K562 (cell line): ENCODE results near the gene MAP3K12. TPM values are rescaled to one million over a fixed set of nuclear protein-coding genes. Genes with fewer than 3 reads are reported as not detected.

ENCODE experiments used
- E4F1 ChIP-seq: fragments of 250-450 bp; sonication (Bioruptor Pico); IDR thresholded peaks from 2 replicates; pipeline ENCODE4 v1.5.0; 2021; ENCODE audit warnings: mild to moderate bottlenecking, borderline replicate concordance
- ELF1 ChIP-seq: fragments of 200-800 bp; sonication (Bioruptor generic); IDR thresholded peaks from 2 replicates; pipeline ENCODE4 v1.6.1; 2016; ENCODE audit warnings: missing genetic modification characterization, missing compliant biosample characterization
- ELF4 ChIP-seq: fragments of 450-650 bp; formaldehyde crosslinking; IDR thresholded peaks from 2 replicates; pipeline ENCODE4 v1.4.0; 2022; ENCODE audit warnings: missing genetic modification characterization
- ESRRA ChIP-seq: fragments of 450-650 bp; IDR thresholded peaks from 2 replicates; pipeline ENCODE4 v1.6.1; 2014; ENCODE audit warnings: low read depth, mild to moderate bottlenecking, moderate library complexity, borderline replicate concordance
- ETV5 ChIP-seq: sonication (generic); formaldehyde crosslinking; IDR thresholded peaks from 2 replicates; pipeline ENCODE4 v1.4.0; 2020; ENCODE audit warnings: low read depth, mild to moderate bottlenecking, missing genetic modification reagents
- IRF2 ChIP-seq: sonication (generic); formaldehyde crosslinking; IDR thresholded peaks from 2 replicates; pipeline ENCODE4 v1.8.1; 2022; ENCODE audit warnings: mild to moderate bottlenecking, missing genetic modification reagents
- KLF16 ChIP-seq: IDR thresholded peaks from 2 replicates; pipeline ENCODE4 v1.6.1; 2016; ENCODE audit warnings: antibody characterized with exemption
- MAX ChIP-seq: sonication (generic); formaldehyde crosslinking; IDR thresholded peaks from 2 replicates; pipeline ENCODE4 v1.9.0; 2022; ENCODE audit warnings: mild to moderate bottlenecking, missing genetic modification reagents
- POLR2A ChIP-seq: fragments of 450-650 bp; conservative IDR thresholded peaks from 2 replicates; pipeline ENCODE4 v1.6.1; 2016
- PPARD ChIP-seq: fragments of 250-450 bp; sonication (Bioruptor Pico); IDR thresholded peaks from 2 replicates; pipeline ENCODE4 v1.8.0; 2022; ENCODE audit warnings: inconsistent platforms, mild to moderate bottlenecking, moderate library complexity
- RAD51 ChIP-seq: fragments of 450-650 bp; IDR thresholded peaks from 2 replicates; pipeline ENCODE4 v1.7.1; 2016; ENCODE audit warnings: low read depth, mild to moderate bottlenecking, borderline replicate concordance
- SNRNP70 ChIP-seq: fragments of 200-400 bp; formaldehyde crosslinking; optimal IDR thresholded peaks from 2 replicates; pipeline ENCODE3; 2017; ENCODE audit warnings: low read depth, low read length
- ZBED1 ChIP-seq: IDR thresholded peaks from 2 replicates; pipeline ENCODE4 v1.6.1; 2014
- ZBTB34 ChIP-seq: fragments of 250-450 bp; sonication (Bioruptor Pico); IDR thresholded peaks from 2 replicates; pipeline ENCODE4 v1.8.0; 2021; ENCODE audit warnings: mild to moderate bottlenecking, moderate library complexity
- ZFP1 ChIP-seq: fragments of 450-650 bp; formaldehyde crosslinking; IDR thresholded peaks from 2 replicates; pipeline ENCODE4 v1.4.0; 2020; ENCODE audit warnings: mild to moderate bottlenecking, mixed read lengths
- ZNF174 ChIP-seq: fragments of 250-450 bp; sonication (Bioruptor Pico); IDR thresholded peaks from 2 replicates; pipeline ENCODE4 v1.4.0; 2020; ENCODE audit warnings: mild to moderate bottlenecking
- ZNF263 ChIP-seq: sonication (generic); formaldehyde crosslinking; IDR thresholded peaks from 2 replicates; pipeline ENCODE4 v1.8.0; 2022; ENCODE audit warnings: mild to moderate bottlenecking, missing genetic modification reagents, borderline replicate concordance
- ZNF584 ChIP-seq: fragments of 200-800 bp; sonication (Bioruptor generic); IDR thresholded peaks from 2 replicates; pipeline ENCODE4 v1.6.1; 2016; ENCODE audit warnings: low read depth, mild to moderate bottlenecking, missing genetic modification characterization, missing compliant biosample characterization
- ZNF717 ChIP-seq: fragments of 250-450 bp; sonication (Bioruptor Pico); IDR thresholded peaks from 2 replicates; pipeline ENCODE4 v1.5.0; 2021
- polyA plus RNA-seq, 8 experiments: library from polyadenylated mRNA; depleted of rRNA in 4 of 8; stranded (reverse) in 5 of 8; unstranded in 3 of 8; fragments of >200 nt; fragmentation: Nextera tagmentation in 2 of 8; fragmentation: Illumina TruSeq in 1 of 8; extraction: Ambion mirVana in 2 of 8; extraction: Trizol in 1 of 8; gene quantifications; 2 replicates each; pipeline versions ENCODE4 v1.2.1 to v1.2.3, GENCODE V29; 2011 to 2014; ENCODE audit warnings: inconsistent platforms in 1 of 8, missing spikeins in 1 of 8
- total RNA-seq, 7 experiments: library from RNA; depleted of rRNA in 6 of 7; stranded (reverse); fragments of >200 nt in 6 of 7; fragmentation: Illumina TruSeq in 2 of 7; extraction: Trizol in 2 of 7; gene quantifications; 2 replicates each; pipeline versions ENCODE4 v1.2.1 to v1.2.3, GENCODE V29; 2011 to 2021; ENCODE audit warnings: low replicate concordance in 1 of 7
- TF ChIP-seq, protein P1 (sequence below), 2 experiments: fragments of 450-650 bp in 1 of 2; IDR thresholded peaks; 2 replicates each; pipeline ENCODE4 v1.6.1; 2011 to 2017; ENCODE audit warnings: low read depth in 2 of 2, antibody characterized with exemption in 1 of 2, borderline replicate concordance in 1 of 2, low read length in 1 of 2, mild to moderate bottlenecking in 1 of 2, mixed read lengths in 1 of 2; ENCODE audit not compliant: control insufficient read depth in 1 of 2

MAP3K12 gene
- total and polyA plus RNA-seq, 9 of the 15 experiments (the other 6 are each of a cell fraction or from before 2014, with no cell fraction given), result 0.10 to 2.4 (median 1.6) TPM

DNA sequence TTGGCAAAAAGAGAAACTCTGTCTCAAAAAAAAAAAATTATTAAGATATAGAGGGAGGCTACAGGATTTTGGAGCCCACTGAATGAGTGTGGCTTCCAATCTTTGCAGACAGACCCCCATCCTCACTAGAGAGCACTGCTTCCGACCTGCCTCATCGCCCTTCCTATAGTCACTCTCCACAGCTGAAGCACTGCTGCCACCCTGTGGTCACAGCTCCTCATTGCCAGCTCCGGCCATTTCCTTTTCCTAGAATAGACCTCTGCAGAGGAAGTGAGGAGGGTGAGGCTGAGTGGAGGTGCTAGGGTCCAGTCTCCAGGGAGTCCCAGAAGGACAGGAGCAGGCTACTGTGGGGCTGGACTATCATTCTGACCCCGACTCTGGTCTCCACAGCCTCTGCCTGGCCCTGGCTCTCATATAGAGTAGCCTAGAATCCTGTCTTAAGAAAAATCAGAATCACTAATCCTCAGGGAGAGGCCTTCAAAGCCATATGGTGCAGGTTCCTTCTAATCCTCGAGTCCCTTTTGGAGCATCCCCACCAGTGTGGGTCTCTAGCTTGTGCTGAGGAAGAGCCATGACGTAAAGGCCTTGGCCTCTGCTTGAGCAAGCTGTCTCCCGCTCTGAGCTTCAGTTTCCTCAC lies 9.4 kb upstream of the MAP3K12 start (continued):
- TF ChIP-seq, protein P1, sequence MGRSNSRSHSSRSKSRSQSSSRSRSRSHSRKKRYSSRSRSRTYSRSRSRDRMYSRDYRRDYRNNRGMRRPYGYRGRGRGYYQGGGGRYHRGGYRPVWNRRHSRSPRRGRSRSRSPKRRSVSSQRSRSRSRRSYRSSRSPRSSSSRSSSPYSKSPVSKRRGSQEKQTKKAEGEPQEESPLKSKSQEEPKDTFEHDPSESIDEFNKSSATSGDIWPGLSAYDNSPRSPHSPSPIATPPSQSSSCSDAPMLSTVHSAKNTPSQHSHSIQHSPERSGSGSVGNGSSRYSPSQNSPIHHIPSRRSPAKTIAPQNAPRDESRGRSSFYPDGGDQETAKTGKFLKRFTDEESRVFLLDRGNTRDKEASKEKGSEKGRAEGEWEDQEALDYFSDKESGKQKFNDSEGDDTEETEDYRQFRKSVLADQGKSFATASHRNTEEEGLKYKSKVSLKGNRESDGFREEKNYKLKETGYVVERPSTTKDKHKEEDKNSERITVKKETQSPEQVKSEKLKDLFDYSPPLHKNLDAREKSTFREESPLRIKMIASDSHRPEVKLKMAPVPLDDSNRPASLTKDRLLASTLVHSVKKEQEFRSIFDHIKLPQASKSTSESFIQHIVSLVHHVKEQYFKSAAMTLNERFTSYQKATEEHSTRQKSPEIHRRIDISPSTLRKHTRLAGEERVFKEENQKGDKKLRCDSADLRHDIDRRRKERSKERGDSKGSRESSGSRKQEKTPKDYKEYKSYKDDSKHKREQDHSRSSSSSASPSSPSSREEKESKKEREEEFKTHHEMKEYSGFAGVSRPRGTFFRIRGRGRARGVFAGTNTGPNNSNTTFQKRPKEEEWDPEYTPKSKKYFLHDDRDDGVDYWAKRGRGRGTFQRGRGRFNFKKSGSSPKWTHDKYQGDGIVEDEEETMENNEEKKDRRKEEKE (IDR thresholded peaks at IDR 0.05; ENCODE audit: borderline replicate concordance in 1 of 2, control insufficient read depth in 1 of 2, low read depth in 2 of 2, low read length in 1 of 2), result no peak
- TF ChIP-seq KLF16 (no peak), ZNF174 (no peak), POLR2A (no peak), ELF1 (tag) (peak; percentile 37; the same call in 1 of the 2 replicates), ZBTB34 (no peak), ETV5 (CRISPR knock-in tag) (0 out of 2 replicates have a peak, but pooled peaks have one; percentile 20), IRF2 (no peak), ELF4 (CRISPR knock-in tag) (no peak), ESRRA (no peak), E4F1 (CRISPR knock-in tag) (no peak), ZNF584 (no peak), ZNF263 (no peak; the same call in 1 of the 2 replicates), ZFP1 (CRISPR knock-in tag) (no peak), ZBED1 (no peak), ZNF717 (no peak), MAX (CRISPR knock-in tag) (0 out of 2 replicates have a peak, but pooled peaks have one; percentile 10), PPARD (no peak), SNRNP70 (no peak), RAD51 (no peak)
